BE2C (cell line): Measurements from ENCODE around the gene SRSF4.

Experiments
- DNase-seq: peaks from one replicate; pipeline ENCODE4 v3.0.0-alpha.2; 2020
- H3K27me3 ChIP-seq: fragments of 250-450 bp; sonication (Bioruptor Pico); 2 replicates; pipeline ENCODE4 v1.5.1; 2020; ENCODE audit warnings: mild to moderate bottlenecking
- H3K36me3 ChIP-seq: fragments of 250-450 bp; sonication (Bioruptor Pico); 2 replicates; pipeline ENCODE4 v1.5.1; 2020; ENCODE audit warnings: mild to moderate bottlenecking
- H3K4me1 ChIP-seq: fragments of 250-450 bp; sonication (Bioruptor Pico); 2 replicates; pipeline ENCODE4 v1.5.1; 2020
- H3K4me3 ChIP-seq: 2 replicates; pipeline ENCODE4 v1.5.1; 2011; ENCODE audit warnings: low read depth, low read length
- H3K9me3 ChIP-seq: fragments of 250-450 bp; sonication (Bioruptor Pico); 2 replicates; pipeline ENCODE4 v1.5.1; 2020
- CTCF ChIP-seq: IDR thresholded peaks from 2 replicates; pipeline ENCODE4 v1.5.1; 2012; ENCODE audit warnings: mild to moderate bottlenecking, low read depth, low read length

Gene SRSF4

GRCh38 chr1:29213055-29213454 lies 31.4 kb upstream of the SRSF4 start:
- Histone ChIP-seq H3K4me3 (no peak overlapping the region), H3K27me3 (no peaks in the 10 kb centered on the region), H3K36me3 (peaks cover 9% of the 10 kb centered on the region), H3K4me1 (no peaks in the 10 kb centered on the region), H3K9me3 (no peaks in the 10 kb centered on the region)
- DNase-seq, result no peak
- no peak for TF ChIP-seq CTCF

- Histone ChIP-seq H3K9me3 (no peaks in the 10 kb centered on the region), H3K27me3 (no peaks in the 10 kb centered on the region), H3K4me3 (no peak overlapping the region), H3K4me1 (no peaks in the 10 kb centered on the region), H3K36me3 (peaks cover 9% of the 10 kb centered on the region)
- DNase-seq, result no peak
- TF ChIP-seq CTCF, result no peak
Measured at GRCh38 chr1:29211086-29212030, 29.7 kb upstream of the SRSF4 start.

GRCh38 chr1:29210278-29211085 lies 28.8 kb upstream of the SRSF4 start:
- Histone ChIP-seq H3K9me3 (no peaks in the 10 kb centered on the region), H3K36me3 (peaks cover 9% of the 10 kb centered on the region), H3K4me3 (no peak overlapping the region), H3K4me1 (no peaks in the 10 kb centered on the region), H3K27me3 (no peaks in the 10 kb centered on the region)
- DNase-seq, result no peak
- no peak for TF ChIP-seq CTCF

- Histone ChIP-seq H3K4me1 (no peaks in the 10 kb centered on the region), H3K4me3 (no peak overlapping the region), H3K36me3 (peaks cover 6% of the 10 kb centered on the region; the same call in 1 of the 2 replicates), H3K9me3 (no peaks in the 10 kb centered on the region), H3K27me3 (no peaks in the 10 kb centered on the region)
- TF ChIP-seq CTCF, result no peak
- no peak for DNase-seq
Measured at GRCh38 chr1:29209173-29209572, 27.5 kb upstream of the SRSF4 start.

- no peaks in the 10 kb centered on the region for H3K4me1 ChIP-seq
- peaks cover 6% of the 10 kb centered on the region; the same call in 1 of the 2 replicates for H3K36me3 ChIP-seq
- TF ChIP-seq CTCF, result no peak
- H3K9me3 ChIP-seq, result no peaks in the 10 kb centered on the region
- no peak for DNase-seq
- no peaks in the 10 kb centered on the region for H3K27me3 ChIP-seq
- no peak overlapping the region for H3K4me3 ChIP-seq
Measured at GRCh38 chr1:29208442-29208841, 26.7 kb upstream of the SRSF4 start.
